ENCODE measurements around the gene NNAT. TPM values are rescaled to one million over a fixed set of nuclear protein-coding genes. Genes with fewer than 3 reads are reported as not detected.

NNAT gene
- total and polyA plus RNA-seq, 2 of the 8 experiments (the other 6 are each of a cell fraction or from before 2014, with no cell fraction given), result 66.8 to 175 TPM

DNA sequence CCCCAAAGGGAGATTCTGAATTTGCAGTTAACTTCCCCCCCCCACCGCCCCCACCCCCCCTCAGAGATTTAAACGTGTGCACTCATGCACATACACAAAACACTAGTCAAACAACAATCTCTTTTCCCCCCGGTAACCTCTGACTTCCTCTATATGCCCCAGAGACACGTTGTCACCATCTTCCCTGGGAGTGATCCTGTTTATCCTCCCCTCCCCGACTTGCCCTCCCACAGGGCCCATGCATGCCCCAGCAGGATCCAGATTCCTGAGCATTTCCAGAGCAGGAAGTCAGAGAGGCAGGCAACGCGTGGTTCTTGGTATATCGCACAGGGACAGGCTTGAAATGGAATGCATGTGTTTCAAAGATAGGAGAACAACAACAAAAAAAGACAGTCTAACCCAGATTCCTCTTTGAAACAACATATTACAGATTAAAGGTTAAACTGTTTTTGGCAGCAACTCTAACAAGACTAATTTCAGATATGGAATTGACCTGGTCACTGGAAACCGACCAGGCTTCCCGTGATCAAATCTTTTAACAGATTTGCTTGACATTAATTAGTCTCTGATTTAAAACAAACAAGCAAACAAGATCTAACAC is 5.3 kb downstream of the NNAT start:
- Histone ChIP-seq H4K20me1 (replicated peaks in 1 of 2; ENCODE audit: control insufficient read depth in 1 of 2, insufficient read depth in 2 of 2, low read length in 2 of 2) (peaks cover 15 to 28% of the 10 kb centered on the region in 2 experiments), H3K4me3 (ENCODE audit: extremely low read depth in 1 of 4, insufficient read depth in 2 of 4, low read depth in 3 of 4, low read length in 4 of 4) (peak overlapping the region; percentile 72 to 99 (median 92)), H3K14ac (ENCODE audit: insufficient read length) (no peak overlapping the region), H2BK20ac (ENCODE audit: low read length) (no peak overlapping the region), H2BK12ac (ENCODE audit: low read depth, low read length) (0 out of 2 replicates have a peak overlapping the region, but pooled peaks have one; percentile 31), H3K4ac (replicated peaks; ENCODE audit: insufficient read length, low read depth, low read length) (peak overlapping the region; percentile 9), H4K8ac (ENCODE audit: extremely low read depth, insufficient read depth, low read length) (no peak overlapping the region), H2BK120ac (replicated peaks; ENCODE audit: low read depth, low read length) (peak overlapping the region; percentile 18), H3K9me3 (ENCODE audit: insufficient read depth in 2 of 2, low read depth in 1 of 2, low read length in 1 of 2) (peaks cover 0 to 1% of the 10 kb centered on the region in 2 experiments; a peak in 1 of 4 replicates), H2BK5ac (ENCODE audit: low read depth, low read length) (peak overlapping the region; percentile 99; the same call in 1 of the 2 replicates), H2BK15ac (ENCODE audit: low read length) (no peak overlapping the region), H4K5ac (ENCODE audit: insufficient read length, low read depth, low read length) (no peak overlapping the region), H2AK5ac (ENCODE audit: low read depth, low read length) (0 out of 2 replicates have a peak overlapping the region, but pooled peaks have one; percentile 31), H3K4me2 (ENCODE audit: insufficient read depth in 1 of 2, low read depth in 2 of 2, low read length in 2 of 2) (peak overlapping the region; percentile 84 to 97), H3K18ac (ENCODE audit: extremely low read depth, low read length) (no peak overlapping the region), H3K79me2 (ENCODE audit: control insufficient read depth in 1 of 2, insufficient read depth in 2 of 2, low read length in 2 of 2) (peaks cover 16 to 58% of the 10 kb centered on the region in 2 experiments), H3K36me3 (ENCODE audit: control insufficient read depth in 2 of 4, insufficient read depth in 4 of 4, low read length in 3 of 4) (peaks cover 0 to under 1% (median 0%) of the 10 kb centered on the region in 4 experiments; a peak in 2 of 8 replicates), H3K23ac (ENCODE audit: insufficient read length) (no peak overlapping the region), H3K9ac (replicated peaks in 1 of 4; ENCODE audit: extremely low read depth in 1 of 4, low read depth in 3 of 4, low read length in 3 of 4) (peak overlapping the region in 2 of 4 experiments; percentile 56 to 62; a peak in 5 of 7 replicates), H3K27ac (ENCODE audit: low read depth, low read length) (no peak overlapping the region), H3K4me1 (replicated peaks in 1 of 4; ENCODE audit: control insufficient read depth in 3 of 4, insufficient read depth in 4 of 4, low read length in 3 of 4) (peaks cover 9 to 32% (median 16%) of the 10 kb centered on the region in 4 experiments), H3K79me1 (ENCODE audit: low read depth, low read length) (peaks cover 17% of the 10 kb centered on the region), H4K91ac (replicated peaks; ENCODE audit: insufficient read length, low read length) (peak overlapping the region; percentile 59), H3K27me3 (replicated peaks in 1 of 4; ENCODE audit: control insufficient read depth in 3 of 4, extremely low read depth in 1 of 4, insufficient read depth in 3 of 4, low read length in 3 of 4) (no peaks in the 10 kb centered on the region; a peak in 1 of 7 replicates), H2AFZ (ENCODE audit: low read length) (no peak overlapping the region), H3K56ac (replicated peaks; ENCODE audit: insufficient read length, low read depth, low read length) (no peak overlapping the region), H3K23me2 (ENCODE audit: low read depth, low read length) (peaks cover 10% of the 10 kb centered on the region)
- FAIRE-seq (peak; percentile 39), DNase-seq (ENCODE audit: low read depth in 1 of 2, low spot score in 2 of 2) (peak in 1 of 2 experiments; percentile 61)
- CTCF ChIA-PET (ENCODE audit: partially characterized antibody), result interaction anchor here (0.5 to 3.8 kb wide), 4 partner anchors 129 to 260 kb away, joined by 3 to 18 read pairs (median 3); no protein-coding TSS in a partner anchor
- POLR2A ChIA-PET (ENCODE audit: partially characterized antibody), result interaction anchor here (1.0 to 2.7 kb wide), 9 partner anchors 12 to 309 kb away, joined by 3 to 11 read pairs (median 4); no protein-coding TSS in a partner anchor
- WGBS, 2 experiments (ENCODE audit: extremely low coverage in 1 of 2, insufficient coverage in 1 of 2, insufficient read length in 1 of 2, insufficient replicate concordance in 2 of 2, low coverage in 1 of 2, low lambda C conversion rate in 2 of 2, missing lambda C conversion rate in 1 of 2), result 1% methylated on average over 10 of the region's 10 CpGs; no CpG with 5 or more reads in 1 of the 2 experiments
- TF ChIP-seq, protein P1, sequence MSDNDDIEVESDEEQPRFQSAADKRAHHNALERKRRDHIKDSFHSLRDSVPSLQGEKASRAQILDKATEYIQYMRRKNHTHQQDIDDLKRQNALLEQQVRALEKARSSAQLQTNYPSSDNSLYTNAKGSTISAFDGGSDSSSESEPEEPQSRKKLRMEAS (IDR thresholded peaks at IDR 0.05), result peak; percentile 86
- TF ChIP-seq SIN3A (conservative IDR thresholded peaks at IDR 0.05 in 1 of 2, IDR thresholded peaks at IDR 0.05 in 1 of 2; ENCODE audit: low read depth in 1 of 2, low read length in 2 of 2), result peak; percentile 90 to 97; a peak in 3 of 4 replicates
- TF ChIP-seq HDAC2 (IDR thresholded peaks at IDR 0.05; ENCODE audit: borderline replicate concordance in 1 of 2, low read depth in 2 of 2, low read length in 2 of 2), result peak in 1 of 2 experiments; percentile 88; a peak in 1 of 4 replicates
- TF ChIP-seq TAF7 (optimal IDR thresholded peaks at IDR 0.05; ENCODE audit: borderline replicate concordance, low read depth, low read length), result peak; percentile 53
- no peak for TF ChIP-seq BCL11A (IDR thresholded peaks at IDR 0.05; ENCODE audit: low read depth in 2 of 2, low read length in 2 of 2)
- peak; percentile 73 for TF ChIP-seq SAP30 (IDR thresholded peaks at IDR 0.05; ENCODE audit: insufficient read depth, insufficient replicate concordance, low read length)
- no peak for TF ChIP-seq EGR1 (IDR thresholded peaks at IDR 0.05; ENCODE audit: borderline replicate concordance, low read depth, low read length)
- TF ChIP-seq TEAD4 (IDR thresholded peaks at IDR 0.05; ENCODE audit: low read depth, low read length), result peak; percentile 91
- TF ChIP-seq TCF12 (IDR thresholded peaks at IDR 0.05; ENCODE audit: low read depth, low read length), result no peak
- TF ChIP-seq POLR2A (IDR thresholded peaks at IDR 0.05; ENCODE audit: control extremely low read depth in 1 of 2, low read depth in 2 of 2, low read length in 2 of 2), result 0 out of 3 replicates have a peak, but pooled peaks of 1 of the 2 experiments have one; percentile 52
